CD4-positive, alpha-beta T cell treated with Interleukin-12 subunit alpha and Interleukin-12 subunit beta, for 1 hour (primary cell): Measurements from ENCODE around the gene COL13A1.

Experiments used
- DNase-seq: peaks from one replicate; pipeline ENCODE4 v3.0.0-alpha.2; 2020

Gene COL13A1

GRCh38 chr10:69893271-69893900 is 91.7 kb downstream of the COL13A1 start:
- no peak for DNase-seq

GRCh38 chr10:69894156-69894555 is 92.5 kb downstream of the COL13A1 start:
- no peak for DNase-seq

- DNase-seq: no peak
These were observed 94.1 kb downstream of the COL13A1 start for GRCh38 chr10:69895759-69896158.

GRCh38 chr10:69896606-69897231 is 95.0 kb downstream of the COL13A1 start:
- DNase-seq: no peak

GRCh38 chr10:69897432-69897831 is 95.7 kb downstream of the COL13A1 start:
- DNase-seq: no peak

GRCh38 chr10:69897999-69898398 is 96.3 kb downstream of the COL13A1 start:
- DNase-seq: no peak

GRCh38 chr10:69898524-69898923 is 96.8 kb downstream of the COL13A1 start:
- no peak for DNase-seq

- DNase-seq: no peak
These were observed 97.2 kb downstream of the COL13A1 start for GRCh38 chr10:69898941-69899340.

- DNase-seq: no peak
These were observed 98.3 kb downstream of the COL13A1 start for GRCh38 chr10:69899727-69900595.

GRCh38 chr10:69901022-69901421 is 99.3 kb downstream of the COL13A1 start:
- DNase-seq: no peak

- DNase-seq: no peak
These were observed 100.2 kb downstream of the COL13A1 start for GRCh38 chr10:69901628-69902505.

- DNase-seq: no peak
These were observed 101.3 kb downstream of the COL13A1 start for GRCh38 chr10:69902835-69903535.

- DNase-seq: no peak
These were observed 102.8 kb downstream of the COL13A1 start for GRCh38 chr10:69904533-69904932.

- DNase-seq: no peak
These were observed 104.7 kb downstream of the COL13A1 start for GRCh38 chr10:69906425-69906824.

- no peak for DNase-seq
These were observed 105.8 kb downstream of the COL13A1 start for GRCh38 chr10:69907517-69907916.

- DNase-seq: no peak
These were observed 106.4 kb downstream of the COL13A1 start for GRCh38 chr10:69908124-69908523.

- no peak for DNase-seq
These were observed 108.9 kb downstream of the COL13A1 start for GRCh38 chr10:69910561-69910960.

GRCh38 chr10:69911613-69912528 is 110.2 kb downstream of the COL13A1 start:
- no peak for DNase-seq

- no peak for DNase-seq
These were observed 110.9 kb downstream of the COL13A1 start for GRCh38 chr10:69912589-69912988.

- no peak for DNase-seq
These were observed 112.1 kb downstream of the COL13A1 start for GRCh38 chr10:69913606-69914382.
